ENCODE results near the gene PLEKHO2.

Gene PLEKHO2

GRCh38 chr15:64898406-64898805 lies 56.7 kb downstream of the PLEKHO2 start:
- H3K27ac ChIP-seq (ENCODE audit: low read length), result no peak overlapping the region
- no peak overlapping the region for H3K9ac ChIP-seq (ENCODE audit: low read depth, low read length)
- no peaks in the 10 kb centered on the region for H3K36me3 ChIP-seq (ENCODE audit: insufficient read depth, low read depth, low read length)
- H3K4me3 ChIP-seq (ENCODE audit: low read length), result no peak overlapping the region
- no peaks in the 10 kb centered on the region for H3K27me3 ChIP-seq (ENCODE audit: insufficient read depth, low read length)
- H3K4me1 ChIP-seq (ENCODE audit: insufficient read depth, low read length), result peaks cover 10% of the 10 kb centered on the region; the same call in 1 of the 2 replicates
- H3K9me3 ChIP-seq (ENCODE audit: insufficient read depth, low read depth, low read length), result peaks cover 14% of the 10 kb centered on the region

GRCh38 chr15:64901141-64901540 lies 59.4 kb downstream of the PLEKHO2 start:
- Histone ChIP-seq H3K4me3 (ENCODE audit: low read length) (no peak overlapping the region), H3K27me3 (ENCODE audit: insufficient read depth, low read length) (no peaks in the 10 kb centered on the region), H3K4me1 (ENCODE audit: insufficient read depth, low read length) (peaks cover 7% of the 10 kb centered on the region; the same call in 1 of the 2 replicates), H3K27ac (ENCODE audit: low read length) (no peak overlapping the region), H3K9me3 (ENCODE audit: insufficient read depth, low read depth, low read length) (peaks cover 14% of the 10 kb centered on the region), H3K9ac (ENCODE audit: low read depth, low read length) (no peak overlapping the region), H3K36me3 (ENCODE audit: insufficient read depth, low read depth, low read length) (no peaks in the 10 kb centered on the region)

DNA sequence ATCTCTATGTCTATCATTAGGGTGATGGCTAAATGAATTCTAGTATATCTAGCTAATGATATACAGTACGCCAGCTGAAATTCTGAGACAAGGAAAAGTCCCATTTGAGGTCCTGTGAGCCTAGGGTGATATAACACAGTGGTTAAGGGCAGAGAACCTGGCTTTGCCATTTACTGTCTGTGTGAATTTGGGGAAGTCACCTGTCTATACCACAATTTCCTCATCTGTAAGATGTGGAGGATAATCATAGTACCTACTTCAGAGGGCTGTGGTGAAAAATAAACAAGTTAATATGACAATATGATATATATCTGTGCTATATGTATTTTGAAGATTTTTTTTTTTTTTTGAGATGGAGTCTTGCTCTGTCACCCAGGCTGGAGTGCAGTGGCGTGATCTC lies 60.2 kb downstream of the PLEKHO2 start:
- no peak overlapping the region for H3K9ac ChIP-seq (ENCODE audit: low read depth, low read length)
- no peak overlapping the region for H3K4me3 ChIP-seq (ENCODE audit: low read length)
- H3K36me3 ChIP-seq (ENCODE audit: insufficient read depth, low read depth, low read length), result no peaks in the 10 kb centered on the region
- H3K27me3 ChIP-seq (ENCODE audit: insufficient read depth, low read length), result no peaks in the 10 kb centered on the region
- H3K9me3 ChIP-seq (ENCODE audit: insufficient read depth, low read depth, low read length), result peaks cover 21% of the 10 kb centered on the region
- H3K27ac ChIP-seq (ENCODE audit: low read length), result no peak overlapping the region
- peaks cover 7% of the 10 kb centered on the region; the same call in 1 of the 2 replicates for H3K4me1 ChIP-seq (ENCODE audit: insufficient read depth, low read length)

- Histone ChIP-seq H3K9ac (ENCODE audit: low read depth, low read length) (no peak overlapping the region), H3K36me3 (ENCODE audit: insufficient read depth, low read depth, low read length) (no peaks in the 10 kb centered on the region), H3K9me3 (ENCODE audit: insufficient read depth, low read depth, low read length) (peaks cover 24% of the 10 kb centered on the region), H3K27ac (ENCODE audit: low read length) (no peak overlapping the region), H3K4me3 (ENCODE audit: low read length) (no peak overlapping the region), H3K27me3 (ENCODE audit: insufficient read depth, low read length) (no peaks in the 10 kb centered on the region), H3K4me1 (ENCODE audit: insufficient read depth, low read length) (peaks cover 7% of the 10 kb centered on the region; the same call in 1 of the 2 replicates)
Observed at GRCh38 chr15:64902863-64903262, 61.1 kb downstream of the PLEKHO2 start.

DNA sequence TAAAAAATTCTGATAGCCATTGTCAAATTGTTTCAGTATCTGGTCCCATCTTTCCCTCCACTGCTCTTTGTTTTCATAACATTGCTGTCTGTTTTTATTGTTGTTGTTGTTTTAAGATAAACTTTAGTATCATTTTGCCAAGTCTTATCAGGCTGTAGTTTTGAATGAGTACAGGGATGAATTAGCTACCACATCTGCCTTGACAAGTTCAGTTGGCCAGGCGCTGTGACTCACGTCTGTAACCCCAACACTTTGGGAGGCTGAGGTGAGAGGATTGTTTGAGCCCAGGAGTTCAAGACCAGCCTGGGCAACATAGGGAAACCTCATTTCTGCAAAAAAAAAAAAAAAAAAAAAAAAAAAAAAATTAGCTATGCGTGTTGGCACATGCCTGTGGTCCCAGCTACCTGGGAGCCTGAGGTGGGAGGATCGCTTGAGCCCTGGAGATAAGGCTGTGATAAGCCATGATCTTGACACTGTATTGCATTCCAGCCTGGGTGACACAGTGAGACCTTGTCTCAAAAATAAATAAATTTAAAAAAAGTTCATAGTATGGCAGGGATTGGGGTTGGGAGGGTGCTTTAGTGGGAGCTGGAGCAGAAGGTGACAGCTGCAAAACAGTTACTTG lies 61.7 kb downstream of the PLEKHO2 start:
- no peak overlapping the region for H3K4me3 ChIP-seq (ENCODE audit: low read length)
- H3K9ac ChIP-seq (ENCODE audit: low read depth, low read length), result no peak overlapping the region
- no peaks in the 10 kb centered on the region for H3K27me3 ChIP-seq (ENCODE audit: insufficient read depth, low read length)
- H3K27ac ChIP-seq (ENCODE audit: low read length), result no peak overlapping the region
- no peaks in the 10 kb centered on the region for H3K36me3 ChIP-seq (ENCODE audit: insufficient read depth, low read depth, low read length)
- peaks cover 24% of the 10 kb centered on the region for H3K9me3 ChIP-seq (ENCODE audit: insufficient read depth, low read depth, low read length)
- peaks cover 7% of the 10 kb centered on the region; the same call in 1 of the 2 replicates for H3K4me1 ChIP-seq (ENCODE audit: insufficient read depth, low read length)

GRCh38 chr15:64904189-64904588 lies 62.5 kb downstream of the PLEKHO2 start:
- Histone ChIP-seq H3K36me3 (ENCODE audit: insufficient read depth, low read depth, low read length) (no peaks in the 10 kb centered on the region), H3K27me3 (ENCODE audit: insufficient read depth, low read length) (no peaks in the 10 kb centered on the region), H3K4me3 (ENCODE audit: low read length) (peak overlapping the region; percentile 6; the same call in 1 of the 2 replicates), H3K9ac (ENCODE audit: low read depth, low read length) (no peak overlapping the region; the same call in 1 of the 2 replicates), H3K27ac (ENCODE audit: low read length) (no peak overlapping the region), H3K4me1 (ENCODE audit: insufficient read depth, low read length) (peaks cover 7% of the 10 kb centered on the region; the same call in 1 of the 2 replicates), H3K9me3 (ENCODE audit: insufficient read depth, low read depth, low read length) (peaks cover 24% of the 10 kb centered on the region)

DNA sequence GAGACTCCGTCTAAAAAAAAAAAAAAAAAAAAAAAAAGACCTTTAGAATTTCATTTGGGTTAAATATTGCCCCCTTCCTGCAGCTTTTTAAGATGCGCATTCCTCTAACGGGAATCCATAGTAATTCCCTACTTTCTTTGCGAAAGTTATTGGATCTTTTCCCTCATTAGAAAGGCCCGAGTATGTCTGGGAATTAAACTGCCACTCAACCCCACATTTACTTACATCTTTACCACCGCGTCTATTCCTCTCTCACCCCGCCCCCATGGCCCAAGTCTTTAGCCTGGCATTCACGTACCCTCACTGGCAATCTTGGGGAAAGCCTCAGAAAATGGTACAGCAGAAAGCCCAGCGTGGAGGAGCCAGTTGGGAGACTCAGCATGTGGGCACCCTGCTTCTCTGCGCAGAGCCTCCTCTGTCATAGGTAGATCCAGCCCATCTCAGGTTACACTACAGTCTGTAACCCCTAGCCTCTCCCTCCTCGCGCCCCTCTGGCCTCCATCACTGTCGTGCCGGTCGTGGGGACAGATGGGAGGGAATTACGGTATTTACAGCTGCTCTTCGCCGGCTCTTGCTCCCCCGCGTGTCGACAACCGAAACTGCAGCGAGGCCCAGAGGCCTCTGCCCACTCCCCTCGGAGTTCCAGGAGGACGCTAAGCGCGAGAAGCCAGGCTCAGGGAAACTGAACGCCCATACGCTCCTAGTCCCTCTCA lies 63.6 kb downstream of the PLEKHO2 start:
- H3K27me3 ChIP-seq (ENCODE audit: insufficient read depth, low read length), result peaks cover 11% of the 10 kb centered on the region
- no peaks in the 10 kb centered on the region for H3K36me3 ChIP-seq (ENCODE audit: insufficient read depth, low read depth, low read length)
- H3K4me3 ChIP-seq (ENCODE audit: low read length), result peak overlapping the region; percentile 77
- H3K9me3 ChIP-seq (ENCODE audit: insufficient read depth, low read depth, low read length), result peaks cover 24% of the 10 kb centered on the region
- H3K27ac ChIP-seq (ENCODE audit: low read length), result no peak overlapping the region
- peak overlapping the region; percentile 76; the same call in 1 of the 2 replicates for H3K9ac ChIP-seq (ENCODE audit: low read depth, low read length)
- peaks cover 7% of the 10 kb centered on the region; the same call in 1 of the 2 replicates for H3K4me1 ChIP-seq (ENCODE audit: insufficient read depth, low read length)

DNA sequence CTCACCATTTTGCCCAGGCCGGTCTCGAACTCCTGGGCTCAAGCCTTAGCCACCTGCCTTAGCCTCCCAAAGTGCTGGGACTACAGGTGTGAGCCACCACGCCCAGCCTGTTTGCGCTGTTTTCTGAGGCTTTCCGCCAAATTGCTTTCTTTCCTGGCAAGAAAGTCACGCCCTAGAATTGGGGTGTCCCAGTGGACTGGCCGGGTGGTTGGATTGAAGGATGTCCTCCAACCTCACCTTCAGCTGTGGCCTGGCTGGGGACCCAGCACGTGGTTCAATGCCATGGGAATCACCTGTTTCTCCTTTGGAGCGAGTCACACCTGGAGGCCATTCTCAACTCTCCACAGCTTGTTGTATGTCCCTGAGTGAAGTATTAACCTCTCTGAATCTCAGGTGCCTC lies 64.2 kb downstream of the PLEKHO2 start:
- Histone ChIP-seq H3K27me3 (ENCODE audit: insufficient read depth, low read length) (peaks cover 17% of the 10 kb centered on the region), H3K4me1 (ENCODE audit: insufficient read depth, low read length) (peaks cover 10% of the 10 kb centered on the region; the same call in 1 of the 2 replicates), H3K9ac (ENCODE audit: low read depth, low read length) (no peak overlapping the region), H3K27ac (ENCODE audit: low read length) (no peak overlapping the region), H3K4me3 (ENCODE audit: low read length) (peak overlapping the region; percentile 2; the same call in 1 of the 2 replicates), H3K36me3 (ENCODE audit: insufficient read depth, low read depth, low read length) (no peaks in the 10 kb centered on the region), H3K9me3 (ENCODE audit: insufficient read depth, low read depth, low read length) (peaks cover 20% of the 10 kb centered on the region)

GRCh38 chr15:64906402-64906801 lies 64.7 kb downstream of the PLEKHO2 start:
- H3K4me1 ChIP-seq (ENCODE audit: insufficient read depth, low read length), result peaks cover 13% of the 10 kb centered on the region; the same call in 1 of the 2 replicates
- H3K27ac ChIP-seq (ENCODE audit: low read length), result no peak overlapping the region
- H3K27me3 ChIP-seq (ENCODE audit: insufficient read depth, low read length), result peaks cover 22% of the 10 kb centered on the region
- peaks cover 16% of the 10 kb centered on the region for H3K9me3 ChIP-seq (ENCODE audit: insufficient read depth, low read depth, low read length)
- no peak overlapping the region for H3K9ac ChIP-seq (ENCODE audit: low read depth, low read length)
- no peaks in the 10 kb centered on the region for H3K36me3 ChIP-seq (ENCODE audit: insufficient read depth, low read depth, low read length)
- H3K4me3 ChIP-seq (ENCODE audit: low read length), result no peak overlapping the region

DNA sequence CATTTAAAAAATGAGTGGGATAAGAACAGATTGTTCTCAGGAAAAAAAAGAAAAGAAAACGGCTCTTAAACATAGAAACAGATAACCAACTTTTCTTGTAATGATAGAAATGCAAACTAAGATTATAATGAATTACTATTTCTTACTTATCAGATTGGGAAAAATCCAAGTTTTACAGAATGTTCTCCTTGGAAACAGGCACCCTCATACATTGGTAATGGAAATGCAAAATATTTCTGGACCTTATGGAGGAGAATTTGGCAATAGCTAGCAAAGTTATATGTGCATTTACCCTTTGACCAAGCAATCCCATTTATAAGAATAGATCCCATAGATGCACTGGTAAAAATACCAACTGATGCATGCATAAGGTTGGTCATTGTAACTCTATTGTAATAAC lies 66.3 kb downstream of the PLEKHO2 start:
- Histone ChIP-seq H3K27ac (ENCODE audit: low read length) (no peak overlapping the region), H3K4me3 (ENCODE audit: low read length) (no peak overlapping the region), H3K4me1 (ENCODE audit: insufficient read depth, low read length) (peaks cover 13% of the 10 kb centered on the region), H3K9ac (ENCODE audit: low read depth, low read length) (no peak overlapping the region), H3K36me3 (ENCODE audit: insufficient read depth, low read depth, low read length) (no peaks in the 10 kb centered on the region), H3K9me3 (ENCODE audit: insufficient read depth, low read depth, low read length) (peaks cover 10% of the 10 kb centered on the region), H3K27me3 (ENCODE audit: insufficient read depth, low read length) (peaks cover 38% of the 10 kb centered on the region)

DNA sequence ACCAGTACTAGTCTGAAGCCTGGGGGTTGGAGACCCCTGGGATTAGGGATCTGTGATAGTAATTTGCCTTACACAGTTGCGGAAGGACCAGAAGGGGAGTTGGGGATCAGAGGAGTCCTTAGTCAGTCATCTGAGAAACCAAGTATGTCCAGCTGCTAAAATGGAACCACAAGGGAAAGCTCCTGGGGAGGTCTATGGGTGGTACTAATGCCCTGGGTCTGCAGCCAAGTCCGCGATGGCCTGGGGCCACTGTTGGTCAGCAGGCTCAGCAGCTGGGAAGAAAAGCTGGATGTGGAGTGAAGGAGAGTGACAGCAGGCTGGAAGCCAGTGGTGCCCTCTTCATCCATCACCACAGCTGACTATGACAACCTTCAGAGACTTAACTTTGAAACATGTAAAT lies 67.8 kb downstream of the PLEKHO2 start:
- Histone ChIP-seq H3K27ac (ENCODE audit: low read length) (no peak overlapping the region), H3K9ac (ENCODE audit: low read depth, low read length) (no peak overlapping the region), H3K9me3 (ENCODE audit: insufficient read depth, low read depth, low read length) (peaks cover 10% of the 10 kb centered on the region), H3K27me3 (ENCODE audit: insufficient read depth, low read length) (peaks cover 48% of the 10 kb centered on the region), H3K4me1 (ENCODE audit: insufficient read depth, low read length) (peaks cover 5% of the 10 kb centered on the region), H3K36me3 (ENCODE audit: insufficient read depth, low read depth, low read length) (no peaks in the 10 kb centered on the region), H3K4me3 (ENCODE audit: low read length) (no peak overlapping the region)

All from iPS-20b (cell line).